OCI-LY7 (cell line): ENCODE measurements around the gene TXNDC17. TPM values are rescaled to one million over a fixed set of nuclear protein-coding genes. Genes with fewer than 3 reads are reported as not detected.

ENCODE experiments used
- BruUV-seq: library from RNA; stranded (reverse); fragments of 400-500 nt; replicated peaks from 2 replicates; lab custom pipeline; 2021; lab: Mats Ljungman, UMichigan
- CTCF ChIA-PET: fragments of 300-600 bp; sonication (Branson Sonifier 250); formaldehyde crosslinking; loops from one replicate; lab custom pipeline; 2022; ENCODE audit warnings: antibody characterized with exemption; ENCODE audit not compliant: unreplicated experiment; lab: Charles Lee
- POLR2A ChIA-PET: fragments of 300-600 bp; sonication (Branson Sonifier 250); formaldehyde crosslinking; loops from one replicate; lab custom pipeline; 2022; ENCODE audit warnings: antibody characterized with exemption; lab: Charles Lee
- DNase-seq: peaks from one replicate; pipeline ENCODE4 v3.0.0-alpha.2; 2015; ENCODE audit warnings: low spot score
- H2AFZ ChIP-seq: fragments of 200-600 bp; sonication (generic), shearing (Covaris generic); 2 replicates; pipeline ENCODE4 v1.6.1; 2014; ENCODE audit warnings: mild to moderate bottlenecking, antibody characterized with exemption, low read length, moderate library complexity
- H3K27ac ChIP-seq: fragments of 200-600 bp; sonication (generic); 2 replicates; pipeline ENCODE4 v1.5.1; 2014; ENCODE audit warnings: mixed run types, low read depth, mild to moderate bottlenecking, moderate library complexity, low read length, inconsistent platforms; ENCODE audit not compliant: poor library complexity, severe bottlenecking
- H3K36me3 ChIP-seq: fragments of 200-600 bp; sonication (generic); 2 replicates; pipeline ENCODE4 v1.6.1; 2014; ENCODE audit warnings: mild to moderate bottlenecking, antibody characterized with exemption, low read length, moderate library complexity, mixed read lengths; ENCODE audit not compliant: insufficient read depth
- H3K4me1 ChIP-seq: fragments of 200-600 bp; sonication (generic); 2 replicates; pipeline ENCODE4 v1.5.1; 2014; ENCODE audit warnings: mild to moderate bottlenecking, low read length; ENCODE audit not compliant: insufficient read depth, poor library complexity, severe bottlenecking
- H3K4me2 ChIP-seq: fragments of 200-600 bp; sonication (generic); 2 replicates; pipeline ENCODE4 v1.6.1; 2014; ENCODE audit warnings: mild to moderate bottlenecking, low read length
- H3K4me3 ChIP-seq: fragments of 200-600 bp; sonication (generic); 2 replicates; pipeline ENCODE4 v1.5.1; 2014; ENCODE audit warnings: mild to moderate bottlenecking, low read depth, low read length; ENCODE audit not compliant: poor library complexity, severe bottlenecking
- H3K79me2 ChIP-seq: fragments of 200-600 bp; sonication (generic); 2 replicates; pipeline ENCODE4 v1.6.1; 2016; ENCODE audit warnings: low read depth, mild to moderate bottlenecking, low read length, moderate library complexity, mixed read lengths; ENCODE audit not compliant: insufficient read depth
- H3K9me2 ChIP-seq: fragments of 200-600 bp; sonication (generic); 2 replicates; pipeline ENCODE4 v1.6.1; 2016; ENCODE audit warnings: mild to moderate bottlenecking, low read length, mixed read lengths; ENCODE audit not compliant: insufficient read depth
- H3K9me3 ChIP-seq: fragments of 200-600 bp; sonication (generic); 2 replicates; pipeline ENCODE4 v1.6.1; 2014; ENCODE audit warnings: mild to moderate bottlenecking, mixed run types, low read length, mixed read lengths
- H4K20me1 ChIP-seq: fragments of 200-600 bp; sonication (generic); 2 replicates; pipeline ENCODE4 v1.6.1; 2014; ENCODE audit warnings: mild to moderate bottlenecking, antibody characterized with exemption, low read length, moderate library complexity, mixed read lengths; ENCODE audit not compliant: insufficient read depth
- CTCF ChIP-seq: fragments of 200-600 bp; sonication (generic); conservative IDR thresholded peaks from 2 replicates; pipeline ENCODE4 v1.5.1; 2014; ENCODE audit warnings: mild to moderate bottlenecking, antibody characterized with exemption, low read length, moderate library complexity, mixed read lengths
- EZH2phosphoT487 ChIP-seq: fragments of 200-600 bp; sonication (generic); IDR thresholded peaks from 2 replicates; pipeline ENCODE4 v1.6.1; 2018; ENCODE audit warnings: low read depth, borderline replicate concordance, mild to moderate bottlenecking, mixed run types, antibody characterized with exemption, low read length, moderate library complexity, mixed read lengths
- intact Hi-C: fragments of 100-400 bp; cut with micrococcal nuclease; formaldehyde crosslinking; loops from one replicate; pipeline ENCODE4 v1.10.0; 2022; ENCODE audit not compliant: unreplicated experiment
- total RNA-seq, 2 experiments: library from RNA; depleted of rRNA in 1 of 2; stranded (reverse); fragments of >200 nt in 1 of 2; shearing (Covaris generic) in 1 of 2; gene quantifications; 2 replicates each; pipeline ENCODE4 v1.2.3, GENCODE V29; 2014 to 2022

The TXNDC17 gene
- total RNA-seq, 2 experiments from 2014 or later: 63.7 to 81.4 TPM

- intact Hi-C loops: no loop called here
- ChIA-PET POLR2A (no interaction called here), CTCF (no interaction called here)
- TF ChIP-seq EZH2phosphoT487 (no peak), CTCF (no peak)
- no peak for DNase-seq
- no peaks in the 10 kb centered on the region for H3K36me3 ChIP-seq
- BruUV-seq: no TSS peak
- no peaks in the 10 kb centered on the region for H3K9me3 ChIP-seq
- no peaks in the 10 kb centered on the region for H3K4me1 ChIP-seq
- H3K27ac ChIP-seq: no peak overlapping the region
- H3K9me2 ChIP-seq: no peaks in the 10 kb centered on the region
- no peak overlapping the region for H2AFZ ChIP-seq
- H3K4me3 ChIP-seq: no peak overlapping the region
- no peak overlapping the region for H3K4me2 ChIP-seq
- H3K79me2 ChIP-seq: no peaks in the 10 kb centered on the region
- H4K20me1 ChIP-seq: 0 out of 2 replicates have a peak, but pooled peaks cover 4% of the 10 kb centered on the region
These were observed 33.7 kb downstream of the TXNDC17 start for GRCh38 chr17:6674586-6674985.

- H3K27ac ChIP-seq: no peak overlapping the region
- H3K9me3 ChIP-seq: no peaks in the 10 kb centered on the region
- no peaks in the 10 kb centered on the region for H3K36me3 ChIP-seq
- H3K79me2 ChIP-seq: no peaks in the 10 kb centered on the region
- no peak overlapping the region for H2AFZ ChIP-seq
- H3K9me2 ChIP-seq: no peaks in the 10 kb centered on the region
- H4K20me1 ChIP-seq: 0 out of 2 replicates have a peak, but pooled peaks cover 4% of the 10 kb centered on the region
- no TSS peak for BruUV-seq
- CTCF ChIA-PET: no interaction called here
- H3K4me3 ChIP-seq: no peak overlapping the region
- H3K4me1 ChIP-seq: no peaks in the 10 kb centered on the region
- POLR2A ChIA-PET: no interaction called here
- DNase-seq: no peak
- intact Hi-C loops: no loop called here
- TF ChIP-seq CTCF (no peak), EZH2phosphoT487 (no peak)
- no peak overlapping the region for H3K4me2 ChIP-seq
These were observed 34.5 kb downstream of the TXNDC17 start for GRCh38 chr17:6675201-6675825.

- POLR2A ChIA-PET: no interaction called here
- H3K4me3 ChIP-seq: no peak overlapping the region
- BruUV-seq: no TSS peak
- H3K27ac ChIP-seq: no peak overlapping the region
- H3K4me1 ChIP-seq: no peaks in the 10 kb centered on the region
- H4K20me1 ChIP-seq: 0 out of 2 replicates have a peak, but pooled peaks cover 4% of the 10 kb centered on the region
- no peak overlapping the region for H3K4me2 ChIP-seq
- no peaks in the 10 kb centered on the region for H3K36me3 ChIP-seq
- CTCF ChIA-PET: no interaction called here
- no peaks in the 10 kb centered on the region for H3K79me2 ChIP-seq
- H3K9me2 ChIP-seq: no peaks in the 10 kb centered on the region
- H3K9me3 ChIP-seq: no peaks in the 10 kb centered on the region
- intact Hi-C loops: no loop called here
- no peak overlapping the region for H2AFZ ChIP-seq
- DNase-seq: no peak
- no peak for TF ChIP-seq CTCF
- TF ChIP-seq EZH2phosphoT487: no peak
These were observed 35.9 kb downstream of the TXNDC17 start for GRCh38 chr17:6676802-6677157.
